H9 (cell line): ENCODE data around the gene DISC1. TPM values are rescaled to one million over a fixed set of nuclear protein-coding genes. Genes with fewer than 3 reads are reported as not detected.

Experiments used
- DNase-seq: peaks from one replicate; pipeline ENCODE4 v3.0.0-alpha.2; 2017
- H2AFZ ChIP-seq: one replicate; pipeline ENCODE4 v1.6.1; 2013; ENCODE audit warnings: mild to moderate bottlenecking, low read length, control low read depth, moderate library complexity
- H2AK5ac ChIP-seq: 2 replicates; pipeline ENCODE4 v1.6.1; 2013; ENCODE audit warnings: low read length, control low read depth, mixed read lengths; ENCODE audit not compliant: insufficient read length
- H2BK120ac ChIP-seq: one replicate; pipeline ENCODE4 v1.6.1; 2013; ENCODE audit warnings: low read depth, mild to moderate bottlenecking, low read length, control low read depth, inconsistent platforms; ENCODE audit not compliant: poor library complexity, severe bottlenecking
- H2BK12ac ChIP-seq: 2 replicates; pipeline ENCODE4 v1.6.1; 2013; ENCODE audit warnings: low read length, control low read depth, mixed read lengths, low read depth; ENCODE audit not compliant: insufficient read length
- H2BK15ac ChIP-seq: 2 replicates; pipeline ENCODE4 v1.6.1; 2013; ENCODE audit warnings: low read depth, low read length, control low read depth
- H2BK20ac ChIP-seq: one replicate; pipeline ENCODE4 v1.6.1; 2013; ENCODE audit warnings: low read depth, mild to moderate bottlenecking, low read length, control low read depth, inconsistent platforms; ENCODE audit not compliant: poor library complexity, severe bottlenecking
- H2BK5ac ChIP-seq: 2 replicates; pipeline ENCODE4 v1.6.1; 2013; ENCODE audit warnings: low read length, control low read depth, mixed read lengths; ENCODE audit not compliant: insufficient read length
- H3K14ac ChIP-seq: 2 replicates; pipeline ENCODE4 v1.6.1; 2013; ENCODE audit warnings: low read length, control low read depth; ENCODE audit not compliant: insufficient read depth
- H3K18ac ChIP-seq: 2 replicates; pipeline ENCODE4 v1.6.1; 2013; ENCODE audit warnings: low read depth, mild to moderate bottlenecking, mixed read lengths, low read length, control low read depth; ENCODE audit not compliant: insufficient read length
- H3K23ac ChIP-seq: 2 replicates; pipeline ENCODE4 v1.6.1; 2013; ENCODE audit warnings: low read length, control low read depth, mixed read lengths, low read depth; ENCODE audit not compliant: insufficient read length
- H3K23me2 ChIP-seq: 2 replicates; pipeline ENCODE4 v1.6.1; 2013; ENCODE audit warnings: low read depth, mild to moderate bottlenecking, mixed read lengths, low read length, control low read depth; ENCODE audit not compliant: insufficient read length, poor library complexity, severe bottlenecking
- H3K27ac ChIP-seq: 2 replicates; pipeline ENCODE4 v1.5.1; 2013; ENCODE audit warnings: low read length, control low read depth, mixed read lengths, low read depth; ENCODE audit not compliant: insufficient read length
- H3K27me3 ChIP-seq: 2 replicates; pipeline ENCODE4 v1.6.1; 2013; ENCODE audit warnings: low read length, control low read depth, inconsistent platforms; ENCODE audit not compliant: insufficient read depth
- H3K4ac ChIP-seq: 2 replicates; pipeline ENCODE4 v1.6.1; 2013; ENCODE audit warnings: low read depth, mild to moderate bottlenecking, control low read depth, inconsistent platforms, low read length, moderate library complexity
- H3K4me1 ChIP-seq: 2 replicates; pipeline ENCODE4 v1.6.1; 2013; ENCODE audit warnings: low read length, control low read depth, inconsistent platforms; ENCODE audit not compliant: insufficient read depth
- H3K4me2 ChIP-seq: 2 replicates; pipeline ENCODE4 v1.6.1; 2013; ENCODE audit warnings: low read length, control low read depth, mixed read lengths; ENCODE audit not compliant: insufficient read length, insufficient read depth
- H3K56ac ChIP-seq: 2 replicates; pipeline ENCODE4 v1.6.1; 2013; ENCODE audit warnings: low read depth, mild to moderate bottlenecking, mixed read lengths, low read length, control low read depth; ENCODE audit not compliant: insufficient read length
- H3K79me1 ChIP-seq: 2 replicates; pipeline ENCODE4 v1.6.1; 2013; ENCODE audit warnings: low read depth, mild to moderate bottlenecking, moderate library complexity, low read length, control low read depth, inconsistent platforms; ENCODE audit not compliant: insufficient read depth, poor library complexity, severe bottlenecking
- H3K79me2 ChIP-seq: 2 replicates; pipeline ENCODE4 v1.6.1; 2013; ENCODE audit warnings: low read length, control low read depth, inconsistent platforms; ENCODE audit not compliant: insufficient read depth
- H3K9ac ChIP-seq: 2 replicates; pipeline ENCODE4 v1.6.1; 2013; ENCODE audit warnings: low read length, control low read depth, mixed read lengths; ENCODE audit not compliant: insufficient read length; ENCODE audit errors: extremely low read depth
- H3K9me3 ChIP-seq: one replicate; pipeline ENCODE4 v1.6.1; 2013; ENCODE audit warnings: low read depth, low read length, inconsistent platforms; ENCODE audit not compliant: control insufficient read depth
- H3T11ph ChIP-seq: one replicate; pipeline ENCODE4 v1.6.1; 2013; ENCODE audit warnings: mild to moderate bottlenecking, low read length, control low read depth, inconsistent platforms
- H4K20me1 ChIP-seq: one replicate; pipeline ENCODE4 v1.6.1; 2013; ENCODE audit not compliant: control insufficient read depth, insufficient read length, insufficient read depth
- H4K5ac ChIP-seq: 2 replicates; pipeline ENCODE4 v1.6.1; 2013; ENCODE audit warnings: low read depth, mild to moderate bottlenecking, mixed read lengths, low read length, control low read depth; ENCODE audit not compliant: insufficient read length
- H4K8ac ChIP-seq: replicated peaks from 2 replicates; pipeline ENCODE4 v1.6.1; 2013; ENCODE audit warnings: low read length, control low read depth, mixed read lengths, low read depth; ENCODE audit not compliant: insufficient read length
- H4K91ac ChIP-seq: 2 replicates; pipeline ENCODE4 v1.6.1; 2013; ENCODE audit warnings: low read depth, mild to moderate bottlenecking, moderate library complexity, mixed read lengths, low read length, control low read depth; ENCODE audit not compliant: insufficient read length
- H3K27ac Mint-ChIP-seq, 3 experiments: 2 replicates in 2 of 3; 3 replicates in 1 of 3; pipeline ENCODE4 v1.8.0; 2020 to 2021; ENCODE audit warnings: mixed read lengths in 3 of 3, mild to moderate bottlenecking in 1 of 3, moderate library complexity in 1 of 3
- H3K27me3 Mint-ChIP-seq: 2 replicates; pipeline ENCODE4 v1.8.0; 2021; ENCODE audit warnings: low read depth, mild to moderate bottlenecking, moderate library complexity, mixed read lengths
- H3K36me3 Mint-ChIP-seq, 3 experiments: 2 replicates in 2 of 3; 3 replicates in 1 of 3; pipeline ENCODE4 v1.8.0; 2020 to 2021; ENCODE audit warnings: low read depth in 3 of 3, mixed read lengths in 3 of 3; ENCODE audit not compliant: insufficient read depth in 1 of 3
- H3K4me1 Mint-ChIP-seq, 2 experiments: 2 replicates each; pipeline ENCODE4 v1.8.0; 2020; ENCODE audit warnings: mixed read lengths in 2 of 2
- H3K4me3 Mint-ChIP-seq, 2 experiments: 2 replicates in 1 of 2; 3 replicates in 1 of 2; pipeline ENCODE4 v1.8.0; 2020 to 2021; ENCODE audit warnings: mild to moderate bottlenecking in 2 of 2, mixed read lengths in 2 of 2, moderate library complexity in 1 of 2
- H3K9me3 Mint-ChIP-seq, 2 experiments: 2 replicates in 1 of 2; 3 replicates in 1 of 2; pipeline ENCODE4 v1.8.0; 2020; ENCODE audit warnings: mild to moderate bottlenecking in 2 of 2, mixed read lengths in 2 of 2, moderate library complexity in 1 of 2
- CTCF ChIP-seq: fragments of 200-600 bp; sonication (generic); conservative IDR thresholded peaks from 3 replicates; pipeline ENCODE4 v1.8.0; 2021; ENCODE audit warnings: antibody characterized with exemption, mild to moderate bottlenecking
- total RNA-seq: library from RNA; stranded (reverse); gene quantifications from 2 replicates; pipeline ENCODE4 v1.2.1, GENCODE V29; 2021

DISC1 gene
- total RNA-seq, 1 experiment from 2014 or later, result 2.5 TPM

- no peak overlapping the region for H3T11ph ChIP-seq
- H2BK15ac ChIP-seq, result no peak overlapping the region
- H3K56ac ChIP-seq, result no peak overlapping the region
- H3K4me2 ChIP-seq, result no peak overlapping the region
- H3K23me2 ChIP-seq, result no peaks in the 10 kb centered on the region
- no peak overlapping the region for H4K8ac ChIP-seq
- no peaks in the 10 kb centered on the region for H3K4me1 ChIP-seq
- no peak for DNase-seq
- H3K27me3 Mint-ChIP-seq, result peaks cover 12% of the 10 kb centered on the region
- no peak overlapping the region for H3K4me3 Mint-ChIP-seq
- H3K27ac ChIP-seq, result no peak overlapping the region
- H2AFZ ChIP-seq, result no peak overlapping the region
- no peak overlapping the region for H2BK5ac ChIP-seq
- H3K9ac ChIP-seq, result no peak overlapping the region
- H4K91ac ChIP-seq, result no peak overlapping the region
- H2BK20ac ChIP-seq, result no peak overlapping the region
- H3K27ac Mint-ChIP-seq, result no peak overlapping the region
- H3K79me2 ChIP-seq, result no peaks in the 10 kb centered on the region
- no peaks in the 10 kb centered on the region for H3K79me1 ChIP-seq
- H3K9me3 ChIP-seq, result no peaks in the 10 kb centered on the region
- H2BK120ac ChIP-seq, result no peak overlapping the region
- peaks cover 0 to 2% of the 10 kb centered on the region in 2 experiments; a peak in 1 of 4 replicates for H3K4me1 Mint-ChIP-seq
- no peak overlapping the region for H3K14ac ChIP-seq
- no peak for TF ChIP-seq CTCF
- H2AK5ac ChIP-seq, result no peak overlapping the region
- H3K27me3 ChIP-seq, result no peaks in the 10 kb centered on the region
- no peak overlapping the region for H3K18ac ChIP-seq
- no peaks in the 10 kb centered on the region for H3K36me3 Mint-ChIP-seq
- H3K23ac ChIP-seq, result no peak overlapping the region
- no peak overlapping the region for H2BK12ac ChIP-seq
- no peak overlapping the region for H3K4ac ChIP-seq
- no peaks in the 10 kb centered on the region for H3K9me3 Mint-ChIP-seq
- H4K20me1 ChIP-seq, result no peaks in the 10 kb centered on the region
- H4K5ac ChIP-seq, result no peak overlapping the region
Observed at GRCh38 chr1:231721436-231721835, 94.8 kb downstream of the DISC1 start.
